Activated T-cell treated with anti-CD3 and anti-CD28 coated beads for 24 hours (primary cell): Measurements from ENCODE around the gene SH3BGRL3.
A peak's percentile ranks its signal among the peaks of the same experiment; 100 is the strongest.
"Not testable (repeated sequence)": the region's sequence is repeated elsewhere in the genome, so short reads cannot be mapped to it uniquely, and the experiment has no call there.

Experiments
- DNase-seq: peaks from one replicate; pipeline ENCODE4 v3.0.0-alpha.2; 2020; ENCODE audit warnings: low read depth

The SH3BGRL3 gene

DNA sequence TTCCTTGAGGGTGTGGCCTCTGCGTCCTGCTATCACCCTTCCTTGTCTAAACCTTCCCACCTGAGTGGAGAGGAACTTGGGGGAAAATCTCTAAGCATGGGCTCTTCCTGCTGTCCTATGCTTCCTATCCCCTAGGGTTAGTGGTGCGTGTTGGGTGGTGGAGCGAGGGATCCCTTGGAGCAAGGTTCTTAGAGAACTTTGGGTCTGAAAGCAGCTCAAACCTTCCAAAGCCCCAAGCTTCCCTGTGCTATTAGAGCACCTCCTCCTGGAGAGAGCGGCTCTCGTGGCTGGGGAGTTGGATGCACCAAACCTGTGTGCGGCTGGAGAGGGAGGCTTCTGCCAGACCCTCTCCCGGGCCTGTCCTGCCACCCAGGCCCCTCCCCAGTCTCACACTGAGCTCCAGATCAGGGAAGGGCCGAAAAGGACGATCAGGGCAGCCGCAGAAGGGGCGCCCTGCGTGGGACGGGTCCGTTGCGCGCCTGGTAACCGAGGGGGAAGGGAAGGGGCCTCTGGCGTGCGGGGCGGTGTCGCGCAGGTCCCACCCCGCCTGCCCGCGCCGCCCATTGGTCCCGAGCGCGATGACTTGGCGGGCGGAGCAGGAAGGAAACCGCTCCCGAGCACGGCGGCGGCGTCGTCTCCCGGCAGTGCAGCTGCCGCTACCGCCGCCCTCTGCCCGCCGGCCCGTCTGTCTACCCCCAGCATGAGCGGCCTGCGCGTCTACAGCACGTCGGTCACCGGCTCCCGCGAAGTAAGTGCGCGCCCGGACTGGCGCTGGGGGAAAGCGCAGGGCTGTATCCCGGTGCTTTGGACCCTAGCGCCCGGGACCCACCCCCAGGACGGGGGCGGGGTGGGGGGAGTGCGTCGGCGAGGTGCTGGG is at the start of gene SH3BGRL3:
Gene SH3BGRL3 (plus strand): TSS at position 631 of the 877 bp plus-strand sequence. CDS start 70 bp downstream, at position 701.
- peak; percentile 82 for DNase-seq

DNA sequence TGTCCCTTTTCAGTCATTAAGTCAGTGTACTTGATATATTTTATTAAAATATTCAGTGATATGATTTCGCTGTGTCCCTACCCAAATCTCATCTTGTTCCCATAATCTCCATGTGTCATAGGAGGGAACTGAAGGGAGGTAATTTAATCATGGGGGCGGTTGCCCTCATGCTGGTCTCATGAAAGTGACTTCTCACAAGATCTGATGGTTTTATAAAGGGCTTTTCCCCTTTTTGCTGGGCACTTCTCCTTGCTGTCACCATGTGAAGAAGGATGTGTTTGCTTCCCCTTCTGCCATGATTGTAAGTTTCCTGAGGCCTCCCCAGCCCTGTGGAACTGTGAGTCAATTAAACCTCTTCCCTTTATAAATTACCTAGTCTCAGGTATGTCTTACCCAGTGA is 49.2 kb upstream of the SH3BGRL3 start:
- not testable (repeated sequence) for DNase-seq

- peak; percentile 97 for DNase-seq
Measured at GRCh38 chr1:26233903-26234643, 45.8 kb upstream of the SH3BGRL3 start, which contains the start of gene CEP85. Gene CEP85, plus strand, starts transcription at chr1:26234200. Its CDS starts 5,584 bp downstream, at chr1:26239784.

DNA sequence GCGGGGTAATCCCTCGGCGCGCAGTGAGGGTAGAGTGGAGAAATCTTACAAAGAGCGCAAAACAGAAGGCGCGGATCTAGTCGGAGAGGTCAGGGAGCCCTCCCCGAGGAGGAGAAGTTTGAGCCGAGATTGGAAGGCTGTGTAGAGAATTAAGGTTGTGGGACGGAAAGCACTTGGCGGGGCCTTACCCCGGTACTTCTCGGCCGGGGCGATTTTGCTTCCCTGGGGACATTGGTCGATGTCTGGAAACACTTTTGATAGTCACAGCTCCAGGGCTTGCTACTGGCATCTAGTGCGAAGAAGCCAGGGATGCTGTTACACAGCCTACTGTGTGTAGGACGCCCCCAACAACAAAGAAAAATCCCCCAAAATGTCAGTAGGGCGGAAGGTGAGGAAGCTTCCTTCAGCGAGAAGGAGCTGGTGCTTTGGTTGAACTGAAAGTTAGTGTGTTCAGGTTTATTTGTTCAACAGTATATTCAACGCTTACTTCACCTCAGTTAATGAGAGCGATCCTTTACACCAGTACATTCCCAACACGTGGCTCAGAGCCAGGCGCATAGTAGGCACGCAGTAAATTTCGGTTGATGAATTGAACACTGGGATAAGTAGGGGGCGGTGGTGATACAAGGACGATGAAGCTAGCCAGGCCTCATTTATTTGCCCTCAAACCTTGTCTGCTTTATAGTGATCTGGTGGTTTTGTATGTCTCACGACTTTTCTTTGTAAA is 45.1 kb upstream of the SH3BGRL3 start:
- peak; percentile 17 for DNase-seq

GRCh38 chr1:26237230-26237966 is 42.5 kb upstream of the SH3BGRL3 start:
- DNase-seq: no peak

DNA sequence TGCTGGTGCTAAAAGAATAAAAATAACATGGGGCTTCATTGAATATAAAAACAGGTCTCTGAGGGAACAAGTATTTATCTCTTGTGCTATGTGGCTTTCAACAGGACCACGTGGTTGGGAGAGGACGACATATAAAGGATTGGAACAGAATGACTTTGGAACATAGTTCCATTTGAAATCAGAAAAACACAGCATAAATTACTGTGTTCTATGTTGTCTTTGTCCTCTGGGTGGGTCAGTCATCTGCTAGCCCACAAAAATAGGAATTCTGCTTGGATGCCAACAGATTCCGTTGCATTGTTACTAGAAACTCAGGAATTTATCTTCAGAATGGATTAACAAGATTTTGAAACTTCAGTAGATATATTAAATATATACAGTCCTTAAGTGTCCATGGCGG is 40.0 kb upstream of the SH3BGRL3 start:
- no peak for DNase-seq

DNA sequence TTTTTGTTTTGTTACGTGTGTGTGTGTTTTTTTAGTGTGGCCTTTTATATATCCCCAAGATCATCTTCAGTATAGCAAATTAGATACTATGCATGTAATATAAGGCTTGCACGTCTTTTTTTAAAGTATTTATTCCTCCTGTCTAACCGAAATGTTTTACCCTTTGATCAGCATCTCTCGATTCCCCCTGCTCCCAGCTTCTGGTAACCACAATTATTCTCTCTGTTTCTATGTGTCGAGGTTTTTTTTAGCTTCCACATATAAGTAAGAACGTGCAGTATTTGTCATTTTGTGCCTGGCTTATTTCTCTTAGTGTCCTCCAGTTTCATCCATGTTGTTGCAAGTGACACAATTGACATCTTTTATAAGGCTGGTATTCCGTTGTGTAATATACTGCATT is 27.2 kb upstream of the SH3BGRL3 start:
- no peak for DNase-seq

DNA sequence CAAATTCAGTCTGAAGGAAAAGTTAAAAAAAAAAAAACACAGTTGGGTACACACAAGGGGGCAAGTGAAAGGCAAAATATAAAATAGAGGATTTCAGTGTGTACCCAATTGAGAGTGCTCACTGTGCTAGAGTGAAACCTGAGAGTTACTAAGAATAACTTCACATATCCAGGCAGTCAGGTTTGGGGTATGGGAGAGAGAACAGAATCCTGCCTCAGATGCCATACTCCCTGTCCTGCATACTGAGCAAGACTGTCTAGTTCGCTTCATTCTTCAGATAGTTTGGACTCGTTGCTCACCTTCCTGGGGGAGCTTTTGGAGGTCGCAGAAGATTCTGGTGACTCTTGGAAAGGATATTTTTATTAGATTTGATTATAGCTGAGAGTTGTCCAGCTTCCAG is 25.5 kb upstream of the SH3BGRL3 start:
- DNase-seq: no peak

DNA sequence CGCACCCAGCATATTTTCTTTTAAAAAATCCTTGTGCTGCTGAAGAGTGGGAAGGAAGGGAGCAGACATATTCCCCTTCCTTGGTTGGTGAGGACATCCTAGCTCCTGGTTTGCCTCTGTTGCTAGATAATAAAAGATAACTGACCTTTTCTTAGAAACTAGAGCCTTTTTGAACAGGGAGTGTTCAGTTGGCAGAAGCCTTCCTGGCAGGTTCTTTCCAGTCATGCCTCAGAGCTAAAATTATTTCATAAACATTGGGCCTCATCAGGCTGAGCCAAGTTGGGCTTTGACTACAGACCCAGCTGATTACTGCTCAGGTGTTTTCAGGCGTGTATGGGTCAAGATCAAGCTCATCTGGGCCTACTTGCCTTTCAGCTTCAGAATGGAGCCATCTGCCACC is 22.7 kb upstream of the SH3BGRL3 start:
- DNase-seq: no peak

GRCh38 chr1:26259005-26259404 is 20.9 kb upstream of the SH3BGRL3 start:
- no peak for DNase-seq

- DNase-seq: no peak
Measured at GRCh38 chr1:26259578-26259977, 20.3 kb upstream of the SH3BGRL3 start.

DNA sequence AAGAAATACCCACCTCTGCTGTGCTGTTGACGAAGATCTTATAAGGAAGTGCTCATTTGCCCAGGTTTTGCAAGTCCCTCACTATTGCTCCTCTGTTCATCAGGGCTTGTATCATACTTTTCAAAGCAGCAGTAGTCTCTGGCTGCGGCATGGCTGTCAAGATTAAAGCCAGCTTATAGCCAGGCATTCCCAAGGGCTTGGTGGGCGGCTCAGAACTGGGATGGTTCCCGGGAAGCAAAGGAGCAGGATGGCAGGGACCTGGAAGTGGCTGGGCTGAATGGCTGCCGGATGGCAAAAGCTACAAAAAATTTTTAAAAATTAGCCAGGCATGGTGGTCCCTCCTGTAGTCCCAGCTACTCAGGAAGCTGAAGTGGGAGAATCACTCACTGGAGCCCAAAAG is 16.7 kb upstream of the SH3BGRL3 start:
- no peak for DNase-seq

GRCh38 chr1:26265405-26265804 is 14.5 kb upstream of the SH3BGRL3 start:
- DNase-seq: no peak

- no peak for DNase-seq
Measured at GRCh38 chr1:26268290-26269197, 11.3 kb upstream of the SH3BGRL3 start.

- no peak for DNase-seq
Measured at GRCh38 chr1:26269198-26269550, 10.7 kb upstream of the SH3BGRL3 start.

GRCh38 chr1:26274801-26275425 is 5.0 kb upstream of the SH3BGRL3 start:
- no peak for DNase-seq

DNA sequence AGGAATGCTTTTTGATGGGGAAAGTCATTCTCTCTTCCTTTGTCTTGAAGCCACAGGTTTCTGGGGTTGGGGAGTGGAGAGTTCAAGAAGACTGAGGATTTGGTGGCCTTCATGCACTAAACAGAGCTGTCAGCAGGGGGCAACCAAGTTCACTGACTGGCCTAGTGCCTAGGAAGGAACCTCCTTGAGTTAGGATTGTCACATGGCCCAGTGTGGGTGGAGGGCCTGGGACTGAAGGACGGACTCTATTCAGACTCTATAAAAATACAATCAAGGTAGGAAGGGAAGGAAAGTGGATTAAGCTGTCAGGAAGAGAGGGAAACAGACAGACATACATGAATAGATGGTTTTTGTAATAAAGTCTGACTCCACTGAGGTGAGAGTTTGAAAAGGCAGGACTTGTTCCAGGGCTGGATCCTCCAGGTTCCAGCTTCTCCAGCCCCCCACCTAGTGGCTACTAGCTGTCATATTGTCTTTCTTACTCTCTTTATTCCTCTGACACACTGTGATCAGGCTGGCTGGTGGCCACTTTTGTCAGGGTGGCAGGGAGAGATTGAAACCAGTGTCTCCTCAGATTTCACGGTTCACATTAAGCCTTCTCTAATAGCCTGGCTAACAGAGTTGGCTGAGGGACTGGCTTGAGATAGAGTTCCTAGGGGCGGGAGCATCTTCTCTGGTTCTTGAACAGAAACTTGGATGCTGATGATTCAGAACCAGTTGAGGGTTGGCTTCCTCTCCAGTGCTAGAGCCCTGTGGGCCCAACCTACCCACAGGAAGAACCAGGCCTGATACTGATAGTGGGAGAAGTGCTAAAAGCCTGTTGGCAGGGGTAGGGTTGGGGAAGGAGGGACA is 4.1 kb upstream of the SH3BGRL3 start:
- DNase-seq: peak; percentile 67

DNA sequence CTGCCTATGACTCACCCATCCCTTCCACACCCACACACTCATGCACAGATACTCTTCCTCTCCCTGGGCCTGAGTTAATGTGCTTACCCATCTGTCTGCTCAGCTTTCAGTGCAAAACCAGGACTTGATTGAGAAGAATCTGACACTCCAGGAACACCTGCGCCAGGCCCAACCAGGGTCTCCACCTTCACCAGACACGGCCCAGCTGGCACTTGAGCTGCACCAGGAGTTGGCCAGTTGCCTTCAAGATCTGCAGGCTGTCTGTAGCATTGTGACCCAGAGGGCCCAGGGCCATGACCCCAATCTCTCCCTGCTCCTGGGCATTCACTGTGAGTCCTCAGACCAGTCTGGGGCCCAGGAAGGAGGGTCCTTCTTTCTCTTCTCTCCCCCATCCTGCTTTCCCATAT is 3.5 kb upstream of the SH3BGRL3 start:
- DNase-seq: no peak

GRCh38 chr1:26277261-26277661 is 2.6 kb upstream of the SH3BGRL3 start:
- DNase-seq: no peak
